SK-N-SH (cell line): ENCODE measurements around the gene HERC3. TPM values are rescaled to one million over a fixed set of nuclear protein-coding genes. Genes with fewer than 3 reads are reported as not detected.

Source experiments
- CTCF ChIA-PET: fragments of 300-600, 350-600 bp; formaldehyde crosslinking; extraction: SDS; loops from one replicate; lab custom pipeline; 2021; lab: Yijun Ruan, JAX
- POLR2A ChIA-PET: fragments of 350-600 bp; sonication (Branson Sonifier 250); formaldehyde crosslinking; extraction: SDS; loops from one replicate; lab custom pipeline; 2020; ENCODE audit warnings: antibody characterized with exemption, inconsistent platforms; lab: Yijun Ruan, JAX
- DNase-seq: peaks from one replicate; pipeline ENCODE4 v3.0.0; 2012
- H2AFZ ChIP-seq: fragments of 200-600 bp; sonication (generic); 2 replicates; pipeline ENCODE4 v1.8.1; 2016; ENCODE audit warnings: antibody characterized with exemption, mild to moderate bottlenecking, low read depth
- H3F3A ChIP-seq: fragments of 200-600 bp; sonication (generic); replicated peaks from 2 replicates; pipeline ENCODE3; 2016; ENCODE audit warnings: antibody characterized with exemption, mild to moderate bottlenecking; ENCODE audit not compliant: insufficient read depth
- H3K27ac ChIP-seq, 2 experiments: fragments of 200-500 bp in 1 of 2; fragments of 200-600 bp in 1 of 2; sonication (Bioruptor generic) in 1 of 2; sonication (generic), shearing (Covaris generic) in 1 of 2; 2 replicates each; pipeline versions ENCODE4 v1.5.1 to v1.6.1; 2014 to 2016; ENCODE audit warnings: low read depth in 2 of 2, inconsistent platforms in 1 of 2, low read length in 1 of 2, mild to moderate bottlenecking in 1 of 2, mixed read lengths in 1 of 2
- H3K27me3 ChIP-seq: fragments of 200-600 bp; sonication (generic), shearing (Covaris generic); 2 replicates; pipeline ENCODE4 v1.6.1; 2016; ENCODE audit warnings: mixed run types; ENCODE audit not compliant: insufficient read depth
- H3K36me3 ChIP-seq, 2 experiments: fragments of 200-500 bp in 1 of 2; fragments of 200-600 bp in 1 of 2; sonication (Bioruptor generic) in 1 of 2; sonication (generic) in 1 of 2; replicated peaks in 1 of 2; 2 replicates each; pipeline versions ENCODE3 to v1.5.1; 2014 to 2016; ENCODE audit warnings: low read length in 1 of 2, mild to moderate bottlenecking in 1 of 2; ENCODE audit not compliant: insufficient read depth in 2 of 2, control insufficient read depth in 1 of 2
- H3K4me1 ChIP-seq, 2 experiments: fragments of 200-500 bp in 1 of 2; fragments of 200-600 bp in 1 of 2; sonication (Bioruptor generic) in 1 of 2; sonication (generic), shearing (Covaris generic) in 1 of 2; 2 replicates each; pipeline versions ENCODE4 v1.5.1 to v1.6.1; 2014 to 2016; ENCODE audit warnings: low read depth in 1 of 2, low read length in 1 of 2, mixed run types in 1 of 2; ENCODE audit not compliant: insufficient read depth in 2 of 2, control insufficient read depth in 1 of 2
- H3K4me2 ChIP-seq: fragments of 200-600 bp; sonication (generic), shearing (Covaris generic); 2 replicates; pipeline ENCODE4 v1.6.1; 2017; ENCODE audit warnings: mixed run types
- H3K4me3 ChIP-seq, 2 experiments: fragments of 200-500 bp in 1 of 2; fragments of 200-600 bp in 1 of 2; sonication (Bioruptor generic) in 1 of 2; sonication (generic), shearing (Covaris generic) in 1 of 2; 2 replicates each; pipeline versions ENCODE4 v1.5.1 to v1.8.1; 2014 to 2016; ENCODE audit warnings: low read depth in 2 of 2, inconsistent platforms in 1 of 2, low read length in 1 of 2, mild to moderate bottlenecking in 1 of 2, mixed read lengths in 1 of 2, moderate library complexity in 1 of 2
- H3K79me2 ChIP-seq: fragments of 200-600 bp; sonication (generic); 2 replicates; pipeline ENCODE4 v1.8.1; 2017; ENCODE audit warnings: mild to moderate bottlenecking; ENCODE audit not compliant: insufficient read depth
- H3K9ac ChIP-seq: fragments of 200-600 bp; sonication (generic); 2 replicates; pipeline ENCODE4 v1.6.1; 2017; ENCODE audit warnings: mixed run types
- H3K9me2 ChIP-seq: fragments of 200-600 bp; sonication (generic); 2 replicates; pipeline ENCODE4 v1.6.1; 2017; ENCODE audit warnings: mixed run types
- H3K9me3 ChIP-seq: fragments of 200-600 bp; sonication (generic); 2 replicates; pipeline ENCODE4 v1.6.1; 2017; ENCODE audit warnings: mixed run types, mild to moderate bottlenecking, moderate library complexity
- H4K20me1 ChIP-seq: fragments of 200-600 bp; sonication (generic); 2 replicates; pipeline ENCODE4 v1.6.1; 2017; ENCODE audit warnings: mild to moderate bottlenecking, mixed run types; ENCODE audit not compliant: insufficient read depth
- CHD2 ChIP-seq: fragments of 150-350 bp; IDR thresholded peaks from 2 replicates; pipeline ENCODE4 v1.6.1; 2018; ENCODE audit warnings: low read length; ENCODE audit not compliant: partially characterized antibody
- ELF1 ChIP-seq: IDR thresholded peaks from 2 replicates; pipeline ENCODE4 v1.4.0; 2012
- FOSL2 ChIP-seq: IDR thresholded peaks from 2 replicates; pipeline ENCODE4 v1.4.0; 2012; ENCODE audit warnings: low read depth, mild to moderate bottlenecking, moderate library complexity, borderline replicate concordance
- FOXJ3 ChIP-seq: sonication (generic); formaldehyde crosslinking; IDR thresholded peaks from 2 replicates; pipeline ENCODE4 v1.5.1; 2020; ENCODE audit warnings: mild to moderate bottlenecking, missing genetic modification reagents
- GATA2 ChIP-seq: sonication (generic); formaldehyde crosslinking; IDR thresholded peaks from 2 replicates; pipeline ENCODE4 v1.5.0; 2020; ENCODE audit warnings: mild to moderate bottlenecking, missing genetic modification reagents
- NRF1 ChIP-seq: IDR thresholded peaks from 2 replicates; pipeline ENCODE4 v1.6.1; 2012; ENCODE audit warnings: low read depth, mild to moderate bottlenecking, low read length
- RCOR1 ChIP-seq: fragments of 150-350 bp; IDR thresholded peaks from 2 replicates; pipeline ENCODE4 v1.6.1; 2017; ENCODE audit warnings: antibody characterized with exemption, low read length
- REST ChIP-seq: IDR thresholded peaks from 2 replicates; pipeline ENCODE4 v1.6.1; 2012; ENCODE audit warnings: mild to moderate bottlenecking, low read depth, low read length, moderate library complexity
- RFX5 ChIP-seq: IDR thresholded peaks from 2 replicates; pipeline ENCODE4 v1.6.1; 2012; ENCODE audit warnings: mild to moderate bottlenecking, improper control_type of control experiment, low read length
- RXRA ChIP-seq: IDR thresholded peaks from 2 replicates; pipeline ENCODE4 v1.4.0; 2012; ENCODE audit warnings: low read depth, mild to moderate bottlenecking, borderline replicate concordance
- SMC3 ChIP-seq: IDR thresholded peaks from 2 replicates; pipeline ENCODE4 v1.6.1; 2012; ENCODE audit warnings: low read depth, low read length, improper control_type of control experiment
- TCF12 ChIP-seq: IDR thresholded peaks from 2 replicates; pipeline ENCODE4 v1.4.0; 2012
- USF1 ChIP-seq: IDR thresholded peaks from 2 replicates; pipeline ENCODE4 v1.4.0; 2012; ENCODE audit warnings: low read depth, borderline replicate concordance
- WGBS: methylation state at CpG from one replicate; pipeline ENCODE4 v1.1.6; 2017; ENCODE audit warnings: low lambda C conversion rate; 5-methylcytosine and 5-hydroxymethylcytosine counted together
- polyA plus RNA-seq, 3 experiments: library from polyadenylated mRNA; depleted of rRNA; stranded (reverse); fragments of >200 nt; gene quantifications; 2 replicates each; pipeline ENCODE4 v1.2.3, GENCODE V29; 2012
- TF ChIP-seq, protein P1 (sequence below): IDR thresholded peaks from 2 replicates; pipeline ENCODE4 v1.4.0; 2012; ENCODE audit warnings: low read depth, borderline replicate concordance

Gene HERC3
- polyA plus RNA-seq, 1 of the 3 experiments (the other 2 are of a cell fraction): 4.6 TPM

GRCh38 chr4:88725986-88726385 lies 133.7 kb downstream of the HERC3 start:
- ChIA-PET POLR2A (no interaction called here), CTCF (interaction anchor here (1.9 kb wide), 2 partner anchors 20 to 298 kb away, joined by 4 read pairs; no protein-coding TSS in a partner anchor)
- Histone ChIP-seq H3K4me2 (no peak overlapping the region), H3K27ac (no peak overlapping the region), H3K79me2 (no peaks in the 10 kb centered on the region), H3K36me3 (peaks cover 8 to 38% of the 10 kb centered on the region in 2 experiments), H3K9me2 (no peaks in the 10 kb centered on the region), H3K27me3 (no peaks in the 10 kb centered on the region), H4K20me1 (no peaks in the 10 kb centered on the region), H2AFZ (no peak overlapping the region), H3K9ac (no peak overlapping the region), H3K4me1 (peaks cover 0 to 5% of the 10 kb centered on the region in 2 experiments; a peak in 1 of 4 replicates), H3F3A (no peaks in the 10 kb centered on the region), H3K9me3 (no peaks in the 10 kb centered on the region), H3K4me3 (no peak overlapping the region)
- DNase-seq: no peak
- 100% methylated on average over 2 of the region's 2 CpGs for WGBS
- TF ChIP-seq FOXJ3 (CRISPR knock-in tag) (no peak), USF1 (no peak), FOSL2 (no peak), REST (no peak)

DNA sequence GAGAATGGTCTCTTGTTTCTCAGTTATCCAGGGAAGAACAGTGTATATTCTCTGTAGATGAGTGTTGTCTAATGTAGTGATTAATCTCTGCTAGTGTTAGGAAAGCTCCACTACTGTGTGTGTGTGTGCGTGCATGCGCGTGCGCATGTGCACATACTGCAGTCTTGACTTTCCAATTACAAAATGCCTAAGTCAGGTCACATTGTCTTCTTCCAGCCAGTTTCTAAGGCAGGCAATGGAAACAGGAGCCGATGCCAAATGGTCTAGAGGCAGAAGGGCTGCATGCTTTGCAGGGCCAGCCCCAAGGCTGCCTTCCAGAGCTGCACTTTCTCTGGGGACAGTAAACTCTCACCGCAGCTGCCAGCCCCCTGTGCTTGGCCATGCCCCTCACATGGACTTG lies 135.9 kb downstream of the HERC3 start:
- Histone ChIP-seq H3K4me2 (no peak overlapping the region), H3K4me1 (peaks cover 0 to 5% of the 10 kb centered on the region in 2 experiments; a peak in 1 of 4 replicates), H2AFZ (no peak overlapping the region), H3K27ac (no peak overlapping the region), H3K79me2 (no peaks in the 10 kb centered on the region), H3K27me3 (no peaks in the 10 kb centered on the region), H3K9me2 (no peaks in the 10 kb centered on the region), H3K9me3 (no peaks in the 10 kb centered on the region), H3K4me3 (no peak overlapping the region), H3F3A (no peaks in the 10 kb centered on the region), H4K20me1 (no peaks in the 10 kb centered on the region), H3K9ac (no peak overlapping the region), H3K36me3 (peaks cover 8 to 45% of the 10 kb centered on the region in 2 experiments)
- DNase-seq: no peak
- ChIA-PET POLR2A (no interaction called here), CTCF (interaction anchor here (1.1 to 1.6 kb wide), 3 partner anchors 22 to 296 kb away, joined by 3 to 5 read pairs (median 4); no protein-coding TSS in a partner anchor)
- TF ChIP-seq NRF1 (no peak), RXRA (no peak), RFX5 (no peak), RCOR1 (no peak), ELF1 (no peak), SMC3 (no peak), CHD2 (no peak), FOSL2 (no peak), FOXJ3 (CRISPR knock-in tag) (no peak), GATA2 (CRISPR knock-in tag) (no peak), TCF12 (no peak)
- TF ChIP-seq, protein P1, sequence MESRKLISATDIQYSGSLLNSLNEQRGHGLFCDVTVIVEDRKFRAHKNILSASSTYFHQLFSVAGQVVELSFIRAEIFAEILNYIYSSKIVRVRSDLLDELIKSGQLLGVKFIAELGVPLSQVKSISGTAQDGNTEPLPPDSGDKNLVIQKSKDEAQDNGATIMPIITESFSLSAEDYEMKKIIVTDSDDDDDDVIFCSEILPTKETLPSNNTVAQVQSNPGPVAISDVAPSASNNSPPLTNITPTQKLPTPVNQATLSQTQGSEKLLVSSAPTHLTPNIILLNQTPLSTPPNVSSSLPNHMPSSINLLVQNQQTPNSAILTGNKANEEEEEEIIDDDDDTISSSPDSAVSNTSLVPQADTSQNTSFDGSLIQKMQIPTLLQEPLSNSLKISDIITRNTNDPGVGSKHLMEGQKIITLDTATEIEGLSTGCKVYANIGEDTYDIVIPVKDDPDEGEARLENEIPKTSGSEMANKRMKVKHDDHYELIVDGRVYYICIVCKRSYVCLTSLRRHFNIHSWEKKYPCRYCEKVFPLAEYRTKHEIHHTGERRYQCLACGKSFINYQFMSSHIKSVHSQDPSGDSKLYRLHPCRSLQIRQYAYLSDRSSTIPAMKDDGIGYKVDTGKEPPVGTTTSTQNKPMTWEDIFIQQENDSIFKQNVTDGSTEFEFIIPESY: no peak
- 98% methylated on average over 5 of the region's 6 CpGs for WGBS
